Smooth muscle cell of the brain vasculature (primary cell): ENCODE measurements around the gene TSPAN9.

Source experiments
- DNase-seq: peaks from one replicate; pipeline ENCODE4 v3.0.0-alpha.2; 2012; ENCODE audit warnings: low read depth, low spot score

TSPAN9 gene

GRCh38 chr12:3187846-3188770 lies 110.9 kb downstream of the TSPAN9 start:
- DNase-seq = no peak

GRCh38 chr12:3189282-3189681 lies 112.1 kb downstream of the TSPAN9 start:
- DNase-seq = no peak

- DNase-seq = no peak
Measured at GRCh38 chr12:3190101-3190500, 112.9 kb downstream of the TSPAN9 start.

GRCh38 chr12:3191450-3191849 lies 114.3 kb downstream of the TSPAN9 start:
- DNase-seq = no peak

- DNase-seq = no peak
Measured at GRCh38 chr12:3192221-3192620, 115.0 kb downstream of the TSPAN9 start.

GRCh38 chr12:3193131-3193530 lies 116.0 kb downstream of the TSPAN9 start:
- DNase-seq = no peak

GRCh38 chr12:3193755-3194154 lies 116.6 kb downstream of the TSPAN9 start:
- DNase-seq = no peak

- no peak for DNase-seq
Measured at GRCh38 chr12:3195337-3195736, 118.2 kb downstream of the TSPAN9 start.

GRCh38 chr12:3195859-3196483 lies 118.8 kb downstream of the TSPAN9 start:
- DNase-seq = no peak

GRCh38 chr12:3196488-3196887 lies 119.3 kb downstream of the TSPAN9 start:
- DNase-seq = no peak

- no peak for DNase-seq
Measured at GRCh38 chr12:3197131-3197818, 120.1 kb downstream of the TSPAN9 start.

- DNase-seq = no peak
Measured at GRCh38 chr12:3199551-3200031, 122.4 kb downstream of the TSPAN9 start.

- no peak for DNase-seq
Measured at GRCh38 chr12:3200032-3200617, 122.9 kb downstream of the TSPAN9 start.

GRCh38 chr12:3200814-3201233 lies 123.6 kb downstream of the TSPAN9 start:
- no peak for DNase-seq

- DNase-seq = no peak
Measured at GRCh38 chr12:3201339-3202051, 124.3 kb downstream of the TSPAN9 start.

GRCh38 chr12:3202096-3202495 lies 124.9 kb downstream of the TSPAN9 start:
- no peak for DNase-seq

GRCh38 chr12:3202734-3203446 lies 125.7 kb downstream of the TSPAN9 start:
- no peak for DNase-seq

- DNase-seq = no peak
Measured at GRCh38 chr12:3203713-3204112, 126.5 kb downstream of the TSPAN9 start.

- no peak for DNase-seq
Measured at GRCh38 chr12:3204143-3204542, 127.0 kb downstream of the TSPAN9 start.

GRCh38 chr12:3204730-3205531 lies 127.8 kb downstream of the TSPAN9 start:
- DNase-seq = no peak
